HepG2 (cell line): ENCODE data around the gene DDX39B. TPM values are rescaled to one million over a fixed set of nuclear protein-coding genes. Genes with fewer than 3 reads are reported as not detected.

Source experiments
- ATAC-seq: fragments of 200-7000 bp; cut with Tn5 transposase; 3 replicates; pipeline ENCODE4 v1.9.1; 2020; ENCODE audit warnings: mild to moderate bottlenecking, moderate library complexity
- BruUV-seq: library from RNA; stranded (reverse); fragments of 400-500 nt; replicated peaks from 2 replicates; lab custom pipeline; 2021; lab: Mats Ljungman, UMichigan
- CTCF ChIA-PET: fragments of 300-600 bp; formaldehyde crosslinking; extraction: SDS; loops from one replicate; lab custom pipeline; 2021; ENCODE audit warnings: low total read pairs, inconsistent platforms, low intra/inter-chr PET ratio; lab: Yijun Ruan, JAX
- POLR2A ChIA-PET: fragments of 350-600 bp; sonication (Branson Sonifier 250); formaldehyde crosslinking; loops from one replicate; lab custom pipeline; 2020; ENCODE audit warnings: antibody characterized with exemption, inconsistent platforms; lab: Yijun Ruan, JAX
- DNase-seq: peaks from one replicate; pipeline ENCODE4 v3.0.0-alpha.2; 2015; ENCODE audit warnings: low spot score
- FAIRE-seq: peaks from 3 replicates; lab custom pipeline; 2011; peaks lifted over from hg19 to GRCh38; lab: Jason Lieb, UNC
- H2AFZ ChIP-seq: one replicate; pipeline ENCODE4 v1.6.1; 2011; ENCODE audit warnings: low read length, inconsistent platforms
- H3K27ac ChIP-seq: fragments of 300-600 bp; 3 replicates; pipeline ENCODE4 v1.8.0; 2011; ENCODE audit warnings: mixed run types, mild to moderate bottlenecking, mixed read lengths, low read length, inconsistent platforms; ENCODE audit not compliant: insufficient read depth; ENCODE audit errors: extremely low read length
- H3K27me3 ChIP-seq, 2 experiments: fragments of 200-600 bp in 1 of 2; 2 replicates in 1 of 2; 3 replicates in 1 of 2; pipeline versions ENCODE4 v1.6.0 to v1.8.0; 2011; ENCODE audit warnings: low read length in 2 of 2, mild to moderate bottlenecking in 2 of 2, moderate library complexity in 2 of 2, inconsistent platforms in 1 of 2; ENCODE audit not compliant: insufficient read depth in 2 of 2, control insufficient read depth in 1 of 2
- H3K36me3 ChIP-seq, 2 experiments: fragments of 200-600 bp in 1 of 2; replicated peaks in 1 of 2; 2 replicates in 1 of 2; 3 replicates in 1 of 2; pipeline versions ENCODE4 v1.5.1 to v1.8.0; 2011; ENCODE audit warnings: low read length in 2 of 2, inconsistent platforms in 1 of 2; ENCODE audit not compliant: insufficient read depth in 2 of 2, control insufficient read depth in 1 of 2
- H3K4me1 ChIP-seq: 2 replicates; pipeline ENCODE4 v1.5.1; 2012; ENCODE audit warnings: low read length, inconsistent platforms; ENCODE audit not compliant: insufficient read depth
- H3K4me2 ChIP-seq: 2 replicates; pipeline ENCODE4 v1.6.0; 2011; ENCODE audit warnings: low read depth, low read length, inconsistent platforms
- H3K4me3 ChIP-seq, 3 experiments: fragments of 200-600 bp in 1 of 3; sonication (generic), shearing (Covaris generic) in 1 of 3; replicated peaks in 1 of 3; 2 replicates each; pipeline ENCODE4 v1.5.1; 2011 to 2016; ENCODE audit warnings: low read length in 3 of 3, inconsistent platforms in 2 of 3, low read depth in 2 of 3, mild to moderate bottlenecking in 2 of 3, control low read depth in 1 of 3, mixed read lengths in 1 of 3; ENCODE audit not compliant: insufficient read depth in 1 of 3
- H3K79me2 ChIP-seq: one replicate; pipeline ENCODE4 v1.6.1; 2011; ENCODE audit warnings: low read length, inconsistent platforms; ENCODE audit not compliant: insufficient read depth
- H3K9ac ChIP-seq: 2 replicates; pipeline ENCODE4 v1.6.0; 2011; ENCODE audit warnings: mild to moderate bottlenecking, low read depth, low read length, inconsistent platforms; ENCODE audit not compliant: insufficient read depth
- H3K9me3 ChIP-seq: 2 replicates; pipeline ENCODE4 v1.5.1; 2012; ENCODE audit warnings: mild to moderate bottlenecking, low read length
- H4K20me1 ChIP-seq: 2 replicates; pipeline ENCODE4 v1.6.0; 2011; ENCODE audit warnings: inconsistent platforms, mild to moderate bottlenecking, low read length, moderate library complexity; ENCODE audit not compliant: insufficient read depth
- ARNT ChIP-seq: fragments of 450-650 bp; IDR thresholded peaks from 2 replicates; pipeline ENCODE4 v1.6.1; 2017
- CHD4 ChIP-seq: fragments of 200-600 bp; sonication (generic); IDR thresholded peaks from 2 replicates; pipeline ENCODE4 v1.7.0; 2017; ENCODE audit warnings: mild to moderate bottlenecking, low read length, borderline replicate concordance
- FOXC1 ChIP-seq: sonication (generic); formaldehyde crosslinking; IDR thresholded peaks from 2 replicates; pipeline ENCODE4 v1.8.0; 2022; ENCODE audit warnings: mild to moderate bottlenecking, missing genetic modification reagents, borderline replicate concordance
- GRHL1 ChIP-seq: sonication (generic); formaldehyde crosslinking; conservative IDR thresholded peaks from 2 replicates; pipeline ENCODE4 v1.8.0; 2022; ENCODE audit warnings: missing genetic modification reagents
- NCOA1 ChIP-seq: sonication (generic); formaldehyde crosslinking; IDR thresholded peaks from 2 replicates; pipeline ENCODE4 v1.9.0; 2021; ENCODE audit warnings: missing genetic modification reagents
- NRL ChIP-seq: sonication (generic); formaldehyde crosslinking; IDR thresholded peaks from 2 replicates; pipeline ENCODE4 v1.5.0; 2020; ENCODE audit warnings: missing genetic modification reagents, mild to moderate bottlenecking, moderate library complexity, borderline replicate concordance
- PCBP2 ChIP-seq: fragments of 200-400 bp; formaldehyde crosslinking; optimal IDR thresholded peaks from 2 replicates; pipeline ENCODE3; 2018; ENCODE audit warnings: low read length, low read depth; ENCODE audit not compliant: poor library complexity, severe bottlenecking
- PRMT3 ChIP-seq: sonication (generic); formaldehyde crosslinking; IDR thresholded peaks from 2 replicates; pipeline ENCODE4 v1.8.1; 2022; ENCODE audit warnings: low read depth, mild to moderate bottlenecking, moderate library complexity, missing genetic modification reagents, borderline replicate concordance
- RFXANK ChIP-seq: IDR thresholded peaks from 2 replicates; pipeline ENCODE4 v1.6.1; 2016
- XRCC5 ChIP-seq: fragments of 200-400 bp; formaldehyde crosslinking; optimal IDR thresholded peaks from 2 replicates; pipeline ENCODE3; 2017; ENCODE audit warnings: mild to moderate bottlenecking, low read length
- YY1 ChIP-seq: IDR thresholded peaks from 2 replicates; pipeline ENCODE4 v1.6.1; 2011; ENCODE audit warnings: low read length, low read depth, moderate library complexity, mild to moderate bottlenecking; ENCODE audit not compliant: insufficient read depth, insufficient replicate concordance
- ZIK1 ChIP-seq: sonication (generic); formaldehyde crosslinking; IDR thresholded peaks from 2 replicates; pipeline ENCODE4 v1.5.0; 2020; ENCODE audit warnings: mild to moderate bottlenecking, low read depth, missing genetic modification reagents, borderline replicate concordance
- ZMYM2 ChIP-seq: sonication (generic); formaldehyde crosslinking; IDR thresholded peaks from 2 replicates; pipeline ENCODE4 v1.8.0; 2022; ENCODE audit warnings: mild to moderate bottlenecking, missing genetic modification reagents
- ZNF20 ChIP-seq: sonication (generic); formaldehyde crosslinking; IDR thresholded peaks from 2 replicates; pipeline ENCODE4 v1.4.0; 2020; ENCODE audit warnings: mild to moderate bottlenecking, moderate library complexity, missing genetic modification reagents
- ZNF230 ChIP-seq: sonication (generic); formaldehyde crosslinking; IDR thresholded peaks from 2 replicates; pipeline ENCODE4 v1.4.0; 2020; ENCODE audit warnings: mild to moderate bottlenecking, missing genetic modification reagents
- ZNF331 ChIP-seq: sonication (generic); formaldehyde crosslinking; IDR thresholded peaks from 2 replicates; pipeline ENCODE4 v1.4.0; 2020; ENCODE audit warnings: missing genetic modification reagents
- ZNF598 ChIP-seq: sonication (generic); formaldehyde crosslinking; IDR thresholded peaks from 2 replicates; pipeline ENCODE4 v1.5.1; 2020; ENCODE audit warnings: mild to moderate bottlenecking, missing genetic modification reagents, borderline replicate concordance
- ZNF747 ChIP-seq: sonication (generic); formaldehyde crosslinking; IDR thresholded peaks from 2 replicates; pipeline ENCODE4 v1.8.1; 2023; ENCODE audit warnings: missing genetic modification reagents, mild to moderate bottlenecking, borderline replicate concordance
- ZNF75D ChIP-seq: sonication (generic); formaldehyde crosslinking; IDR thresholded peaks from 2 replicates; pipeline ENCODE4 v1.8.1; 2023; ENCODE audit warnings: missing genetic modification reagents, mild to moderate bottlenecking, borderline replicate concordance
- WGBS: methylation state at CpG from one replicate; pipeline ENCODE4 v1.1.6; 2017; ENCODE audit warnings: low lambda C conversion rate; 5-methylcytosine and 5-hydroxymethylcytosine counted together
- in situ Hi-C: cut with HindIII; loops from 2 replicates; pipeline ENCODE4 v1.10.0; 2017; ENCODE audit warnings: low pct_unique_long_range_greater_than_20kb; ENCODE audit not compliant: extremely low pct_ligation_motif_present
- intact Hi-C: fragments of 100-400 bp; cut with micrococcal nuclease; formaldehyde crosslinking; loops from one replicate; pipeline ENCODE4 v1.10.0; 2022; ENCODE audit not compliant: unreplicated experiment
- polyA plus RNA-seq, 8 experiments: library from polyadenylated mRNA; depleted of rRNA in 3 of 8; stranded (reverse) in 7 of 8; unstranded in 1 of 8; fragments of >200 nt; fragmentation: Illumina TruSeq in 4 of 8; extraction: Trizol in 4 of 8; gene quantifications; 2 replicates each; pipeline versions ENCODE4 v1.2.1 to v1.2.3, GENCODE V29; 2011 to 2016; ENCODE audit warnings: low read depth in 4 of 8, missing spikeins in 1 of 8, mixed read lengths in 1 of 8; ENCODE audit not compliant: insufficient read depth in 1 of 8
- total RNA-seq, 5 experiments: library from RNA; depleted of rRNA; stranded (reverse); fragments of >200 nt; fragmentation: Illumina TruSeq; extraction: Trizol; gene quantifications; 2 replicates each; pipeline ENCODE4 v1.2.3, GENCODE V29; 2016; ENCODE audit warnings: low read depth in 1 of 5
- TF ChIP-seq, protein P1 (sequence below): sonication (generic); formaldehyde crosslinking; IDR thresholded peaks from 2 replicates; pipeline ENCODE4 v1.5.0; 2020; ENCODE audit warnings: mild to moderate bottlenecking, missing genetic modification reagents, borderline replicate concordance

DDX39B gene
- total and polyA plus RNA-seq, 2 of the 13 experiments (the other 11 are each of a cell fraction or from before 2014, with no cell fraction given) = 570 to 678 TPM

GRCh38 chr6:31546339-31546957 lies 4.6 kb upstream of the DDX39B start, which contains the start of gene ATP6V1G2 (continued):
- TF ChIP-seq, protein P1, sequence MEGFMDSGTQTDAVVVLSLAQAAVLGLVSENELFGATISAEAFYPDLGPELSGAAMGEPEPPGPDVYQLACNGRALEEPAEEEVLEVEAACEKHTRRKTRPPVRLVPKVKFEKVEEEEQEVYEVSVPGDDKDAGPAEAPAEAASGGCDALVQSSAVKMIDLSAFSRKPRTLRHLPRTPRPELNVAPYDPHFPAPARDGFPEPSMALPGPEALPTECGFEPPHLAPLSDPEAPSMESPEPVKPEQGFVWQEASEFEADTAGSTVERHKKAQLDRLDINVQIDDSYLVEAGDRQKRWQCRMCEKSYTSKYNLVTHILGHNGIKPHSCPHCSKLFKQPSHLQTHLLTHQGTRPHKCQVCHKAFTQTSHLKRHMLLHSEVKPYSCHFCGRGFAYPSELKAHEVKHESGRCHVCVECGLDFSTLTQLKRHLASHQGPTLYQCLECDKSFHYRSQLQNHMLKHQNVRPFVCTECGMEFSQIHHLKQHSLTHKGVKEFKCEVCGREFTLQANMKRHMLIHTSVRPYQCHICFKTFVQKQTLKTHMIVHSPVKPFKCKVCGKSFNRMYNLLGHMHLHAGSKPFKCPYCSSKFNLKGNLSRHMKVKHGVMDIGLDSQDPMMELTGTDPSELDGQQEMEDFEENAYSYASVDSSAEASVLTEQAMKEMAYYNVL (CRISPR knock-in tag) = 0 out of 2 replicates have a peak, but pooled peaks have one; percentile 39
- TF ChIP-seq NCOA1 (CRISPR knock-in tag) (peak; percentile 77; the same call in 1 of the 2 replicates), NRL (CRISPR knock-in tag) (peak; percentile 37; the same call in 1 of the 2 replicates), ZIK1 (CRISPR knock-in tag) (0 out of 2 replicates have a peak, but pooled peaks have one; percentile 26), FOXC1 (CRISPR knock-in tag) (peak; percentile 79; the same call in 1 of the 2 replicates)
- TF ChIP-seq, all 625 proteins: peak for 117

GRCh38 chr6:31545291-31545690 lies 3.5 kb upstream of the DDX39B start:
- DNase-seq (no peak), ATAC-seq (no peak), FAIRE-seq (no peak)
- H3K27ac ChIP-seq = no peak overlapping the region
- intact Hi-C loops (loop anchor here (5.0 to 10.0 kb wide), 2 partner anchors 37 to 110 kb away; partner anchors contain the start of genes APOM, BAG6 and LTB), in situ Hi-C loops (loop anchor here (5.0 kb wide), 1 partner anchor 52 kb away; no protein-coding TSS in a partner anchor)
- peaks cover under 1 to 9% of the 10 kb centered on the region in 2 experiments for H3K36me3 ChIP-seq
- H3K27me3 ChIP-seq = no peaks in the 10 kb centered on the region; a peak in 2 of 5 replicates
- H3K9ac ChIP-seq = no peak overlapping the region
- no peak overlapping the region for H2AFZ ChIP-seq
- POLR2A ChIA-PET = interaction anchor here (4.6 kb wide), 1 partner anchor 52 kb away, joined by 36 read pairs; no protein-coding TSS in a partner anchor
- no TSS peak for BruUV-seq
- CTCF ChIA-PET = interaction anchor here (3.6 kb wide), 1 partner anchor 52 kb away, joined by 84 read pairs; no protein-coding TSS in a partner anchor
- peaks cover 46% of the 10 kb centered on the region for H3K4me1 ChIP-seq
- H4K20me1 ChIP-seq = peaks cover 8% of the 10 kb centered on the region
- peaks cover 34% of the 10 kb centered on the region for H3K79me2 ChIP-seq
- no peaks in the 10 kb centered on the region for H3K9me3 ChIP-seq
- H3K4me3 ChIP-seq = no peak overlapping the region
- no peak overlapping the region for H3K4me2 ChIP-seq
- 47% methylated on average over 7 of the region's 7 CpGs for WGBS
- TF ChIP-seq ZNF75D (no peak), PRMT3 (CRISPR knock-in tag) (no peak), ARNT (no peak), ZNF747 (CRISPR knock-in tag) (no peak), XRCC5 (no peak), ZNF230 (CRISPR knock-in tag) (no peak), GRHL1 (CRISPR knock-in tag) (no peak), YY1 (no peak), ZMYM2 (CRISPR knock-in tag) (no peak), RFXANK (no peak), ZNF598 (CRISPR knock-in tag) (no peak), ZNF20 (no peak), ZNF331 (no peak), PCBP2 (no peak), CHD4 (no peak)
